Mesothelial cell of epicardium (in vitro differentiated cells): ENCODE measurements around the gene OR9Q1. TPM values are rescaled to one million over a fixed set of nuclear protein-coding genes. Genes with fewer than 3 reads are reported as not detected.

Experiments used
- DNase-seq, 2 experiments: peaks; one replicate each; pipeline ENCODE4 v3.0.0; 2021; ENCODE audit warnings: low spot score in 2 of 2; ENCODE audit not compliant: unreplicated experiment in 2 of 2
- H3K27ac Mint-ChIP-seq: 2 replicates; pipeline ENCODE4 v1.8.0; 2021; ENCODE audit warnings: mixed read lengths
- H3K27me3 Mint-ChIP-seq: 2 replicates; pipeline ENCODE4 v1.8.0; 2021; ENCODE audit warnings: low read depth, mixed read lengths
- H3K36me3 Mint-ChIP-seq: 2 replicates; pipeline ENCODE4 v1.8.0; 2021; ENCODE audit warnings: mixed read lengths
- H3K4me1 Mint-ChIP-seq: 2 replicates; pipeline ENCODE4 v1.8.0; 2021; ENCODE audit warnings: mixed read lengths
- H3K4me3 Mint-ChIP-seq: 2 replicates; pipeline ENCODE4 v1.8.0; 2021; ENCODE audit warnings: mild to moderate bottlenecking, moderate library complexity, mixed read lengths
- H3K9me3 Mint-ChIP-seq: 2 replicates; pipeline ENCODE4 v1.8.0; 2021; ENCODE audit warnings: mixed read lengths
- CTCF ChIP-seq: fragments of 200-600 bp; sonication (generic); IDR thresholded peaks from one replicate; pipeline ENCODE4 v1.5.0; 2021; ENCODE audit warnings: antibody characterized with exemption; ENCODE audit not compliant: unreplicated experiment
- total RNA-seq: library from RNA; stranded (reverse); gene quantifications from 3 replicates; pipeline ENCODE4 v1.2.1, GENCODE V29; 2021

The OR9Q1 gene
- total RNA-seq, 1 donor from 2014 or later = not detected

- no peak for DNase-seq
- no peak overlapping the region for H3K27ac Mint-ChIP-seq
- no peaks in the 10 kb centered on the region for H3K36me3 Mint-ChIP-seq
- no peak overlapping the region for H3K4me3 Mint-ChIP-seq
- H3K9me3 Mint-ChIP-seq = no peaks in the 10 kb centered on the region
- no peaks in the 10 kb centered on the region for H3K4me1 Mint-ChIP-seq
- no peak for TF ChIP-seq CTCF
- no peaks in the 10 kb centered on the region for H3K27me3 Mint-ChIP-seq
Observed at GRCh38 chr11:58067685-58068084, 44.0 kb downstream of the OR9Q1 start.

GRCh38 chr11:58068655-58069054 lies 45.0 kb downstream of the OR9Q1 start:
- no peaks in the 10 kb centered on the region for H3K36me3 Mint-ChIP-seq
- no peak overlapping the region for H3K27ac Mint-ChIP-seq
- no peak overlapping the region for H3K4me3 Mint-ChIP-seq
- no peak for TF ChIP-seq CTCF
- no peak for DNase-seq
- H3K9me3 Mint-ChIP-seq = no peaks in the 10 kb centered on the region
- no peaks in the 10 kb centered on the region for H3K27me3 Mint-ChIP-seq
- H3K4me1 Mint-ChIP-seq = no peaks in the 10 kb centered on the region

- Mint-ChIP-seq H3K4me3 (no peak overlapping the region), H3K9me3 (peaks cover 11% of the 10 kb centered on the region), H3K27me3 (no peaks in the 10 kb centered on the region), H3K36me3 (no peaks in the 10 kb centered on the region), H3K27ac (no peak overlapping the region), H3K4me1 (no peaks in the 10 kb centered on the region)
- TF ChIP-seq CTCF = no peak
- DNase-seq = no peak
Observed at GRCh38 chr11:58070585-58070984, 46.9 kb downstream of the OR9Q1 start.

GRCh38 chr11:58075781-58076180 lies 52.1 kb downstream of the OR9Q1 start:
- TF ChIP-seq CTCF = no peak
- no peak overlapping the region for H3K4me3 Mint-ChIP-seq
- no peaks in the 10 kb centered on the region for H3K4me1 Mint-ChIP-seq
- H3K9me3 Mint-ChIP-seq = peaks cover 11% of the 10 kb centered on the region
- no peaks in the 10 kb centered on the region for H3K36me3 Mint-ChIP-seq
- no peaks in the 10 kb centered on the region for H3K27me3 Mint-ChIP-seq
- H3K27ac Mint-ChIP-seq = no peak overlapping the region
- no peak for DNase-seq

GRCh38 chr11:58086528-58086927 lies 62.8 kb downstream of the OR9Q1 start:
- peaks cover 2% of the 10 kb centered on the region for H3K27me3 Mint-ChIP-seq
- H3K4me3 Mint-ChIP-seq = no peak overlapping the region
- no peaks in the 10 kb centered on the region for H3K4me1 Mint-ChIP-seq
- H3K36me3 Mint-ChIP-seq = no peaks in the 10 kb centered on the region
- no peak for DNase-seq
- H3K27ac Mint-ChIP-seq = no peak overlapping the region
- peaks cover 8% of the 10 kb centered on the region for H3K9me3 Mint-ChIP-seq
- no peak for TF ChIP-seq CTCF

- Mint-ChIP-seq H3K9me3 (peaks cover 14% of the 10 kb centered on the region), H3K36me3 (no peaks in the 10 kb centered on the region), H3K27ac (no peak overlapping the region), H3K4me1 (no peaks in the 10 kb centered on the region), H3K4me3 (no peak overlapping the region), H3K27me3 (no peaks in the 10 kb centered on the region)
- no peak for TF ChIP-seq CTCF
- no peak for DNase-seq
Observed at GRCh38 chr11:58097437-58097836, 73.8 kb downstream of the OR9Q1 start.
